Stomach smooth muscle (tissue), 2 donors: ENCODE measurements around the gene CBY2.
"Not testable (repeated sequence)": the region's sequence is repeated elsewhere in the genome, so short reads cannot be mapped to it uniquely, and the experiment has no call there.

Experiments used
- H3K27ac ChIP-seq: one replicate; pipeline ENCODE4 v1.7.0; 2013; ENCODE audit warnings: mild to moderate bottlenecking, low read length, inconsistent platforms
- H3K27me3 ChIP-seq, 2 donors: one replicate each; pipeline ENCODE4 v1.7.0; 2013; ENCODE audit warnings: low read length in 2 of 2; ENCODE audit not compliant: insufficient read depth in 2 of 2, control insufficient read depth in 1 of 2
- H3K36me3 ChIP-seq, 2 donors: one replicate each; pipeline ENCODE4 v1.7.0; 2013; ENCODE audit warnings: low read length in 2 of 2; ENCODE audit not compliant: control insufficient read depth in 2 of 2, insufficient read depth in 2 of 2
- H3K4me1 ChIP-seq: one replicate; pipeline ENCODE4 v1.7.0; 2013; ENCODE audit warnings: low read length; ENCODE audit not compliant: control insufficient read depth, insufficient read depth
- H3K4me3 ChIP-seq, 2 donors: one replicate each; pipeline ENCODE4 v1.7.0; 2013; ENCODE audit warnings: low read length in 2 of 2
- H3K9ac ChIP-seq, 2 donors: one replicate each; pipeline ENCODE4 v1.7.0; 2013; ENCODE audit warnings: low read length in 2 of 2, mild to moderate bottlenecking in 1 of 2
- H3K9me3 ChIP-seq, 2 donors: one replicate each; pipeline ENCODE4 v1.7.0; 2013; ENCODE audit warnings: low read length in 2 of 2; ENCODE audit not compliant: control insufficient read depth in 2 of 2
- donor health status: healthy.
- donor health status: Pancreatic carcinoma.

CBY2 gene

GRCh38 chr13:45742985-45743384, 40.9 kb downstream of the CBY2 start:
- H3K9ac ChIP-seq = no peak overlapping the region

DNA sequence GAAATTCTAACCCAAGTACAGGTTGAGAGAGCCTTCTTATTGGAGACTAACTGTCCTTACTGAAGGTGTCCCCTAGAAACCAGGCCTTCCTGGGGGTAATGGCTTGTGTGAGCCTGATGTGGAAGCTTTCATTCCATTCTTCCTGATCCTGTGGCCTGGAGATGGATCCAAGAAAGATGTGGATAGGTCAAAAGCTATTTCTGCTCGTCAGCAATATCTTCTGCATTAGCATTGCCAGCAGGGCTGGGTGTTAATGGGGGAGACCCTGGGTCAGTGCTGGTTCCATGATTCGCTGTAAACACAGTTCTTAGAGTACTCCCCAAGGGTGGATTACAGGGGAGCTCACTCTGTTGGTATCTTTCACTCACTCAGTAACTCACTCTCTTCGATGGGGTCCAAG, 42.9 kb downstream of the CBY2 start:
- no peak overlapping the region for H3K9ac ChIP-seq
- H3K9me3 ChIP-seq = no peaks in the 10 kb centered on the region
- H3K4me3 ChIP-seq = no peak overlapping the region
- H3K36me3 ChIP-seq = no peaks in the 10 kb centered on the region
- no peaks in the 10 kb centered on the region for H3K4me1 ChIP-seq
- H3K27ac ChIP-seq = no peak overlapping the region
- H3K27me3 ChIP-seq = no peaks in the 10 kb centered on the region

More at GRCh38 chr13:45742985-45743384, 40.9 kb downstream of the CBY2 start:
- H3K36me3 ChIP-seq = no peaks in the 10 kb centered on the region
- no peak overlapping the region for H3K27ac ChIP-seq
- no peaks in the 10 kb centered on the region for H3K4me1 ChIP-seq
- no peak overlapping the region for H3K4me3 ChIP-seq
- no peaks in the 10 kb centered on the region for H3K9me3 ChIP-seq
- no peaks in the 10 kb centered on the region for H3K27me3 ChIP-seq

GRCh38 chr13:45747071-45747470, 45.0 kb downstream of the CBY2 start:
- no peaks in the 10 kb centered on the region for H3K9me3 ChIP-seq
- no peaks in the 10 kb centered on the region for H3K4me1 ChIP-seq
- H3K9ac ChIP-seq = no peak overlapping the region
- no peaks in the 10 kb centered on the region for H3K36me3 ChIP-seq
- H3K27ac ChIP-seq = no peak overlapping the region
- H3K27me3 ChIP-seq = no peaks in the 10 kb centered on the region
- no peak overlapping the region for H3K4me3 ChIP-seq

DNA sequence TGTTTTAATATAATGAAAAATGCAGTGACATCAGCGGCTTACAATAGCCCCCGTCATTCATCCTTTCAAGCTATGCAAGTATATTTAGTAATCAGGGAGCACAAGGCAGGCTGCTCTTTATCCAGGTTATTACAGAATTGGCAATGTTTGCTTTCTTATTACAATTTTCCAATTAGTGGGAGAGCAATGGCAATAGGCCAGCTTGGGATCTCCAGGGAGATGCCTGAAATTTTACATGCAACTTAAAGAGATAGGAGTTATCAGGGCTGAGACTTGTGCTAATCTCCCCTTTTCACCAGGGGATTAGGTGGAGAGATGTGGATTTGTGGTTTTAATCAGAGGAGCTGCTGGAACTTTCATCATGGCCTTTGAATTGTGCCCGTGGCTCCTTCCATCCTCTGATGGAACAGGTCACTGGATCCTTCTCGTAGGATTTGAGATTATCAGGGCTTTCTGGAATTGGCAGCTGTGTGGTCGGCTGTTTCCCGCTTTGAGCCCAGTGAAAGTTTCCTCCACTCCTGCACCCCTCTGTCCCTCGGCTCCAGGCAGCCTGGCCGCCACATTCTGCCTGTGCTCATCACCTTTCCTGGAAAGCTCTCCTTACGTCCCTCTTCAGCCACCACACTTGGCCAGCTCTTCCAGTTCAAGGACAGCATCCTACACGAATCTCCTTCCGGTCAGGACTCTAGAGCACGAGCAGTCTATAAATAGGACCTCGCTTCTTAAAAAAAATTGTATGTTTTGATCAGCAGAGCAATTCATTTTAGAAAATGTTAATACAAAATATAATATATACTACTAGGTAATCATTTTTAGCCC, 47.0 kb downstream of the CBY2 start:
- H3K36me3 ChIP-seq = no peaks in the 10 kb centered on the region
- no peak overlapping the region for H3K4me3 ChIP-seq
- H3K4me1 ChIP-seq = no peaks in the 10 kb centered on the region
- no peak overlapping the region for H3K9ac ChIP-seq
- H3K9me3 ChIP-seq = no peaks in the 10 kb centered on the region
- no peak overlapping the region for H3K27ac ChIP-seq
- H3K27me3 ChIP-seq = no peaks in the 10 kb centered on the region

- Histone ChIP-seq H3K4me1 (no peaks in the 10 kb centered on the region), H3K9me3 (no peaks in the 10 kb centered on the region), H3K36me3 (no peaks in the 10 kb centered on the region), H3K9ac (no peak overlapping the region), H3K4me3 (no peak overlapping the region), H3K27ac (no peak overlapping the region), H3K27me3 (no peaks in the 10 kb centered on the region)
These were observed 48.4 kb downstream of the CBY2 start for GRCh38 chr13:45750566-45750965.

- no peaks in the 10 kb centered on the region for H3K36me3 ChIP-seq
- H3K9ac ChIP-seq = no peak overlapping the region
- H3K27me3 ChIP-seq = no peaks in the 10 kb centered on the region
- H3K27ac ChIP-seq = no peak overlapping the region
- H3K4me3 ChIP-seq = no peak overlapping the region
- H3K9me3 ChIP-seq = peaks cover 0 to 2% of the 10 kb centered on the region in 2 donors
- H3K4me1 ChIP-seq = no peaks in the 10 kb centered on the region
These were observed 49.8 kb downstream of the CBY2 start for GRCh38 chr13:45751885-45752284.

DNA sequence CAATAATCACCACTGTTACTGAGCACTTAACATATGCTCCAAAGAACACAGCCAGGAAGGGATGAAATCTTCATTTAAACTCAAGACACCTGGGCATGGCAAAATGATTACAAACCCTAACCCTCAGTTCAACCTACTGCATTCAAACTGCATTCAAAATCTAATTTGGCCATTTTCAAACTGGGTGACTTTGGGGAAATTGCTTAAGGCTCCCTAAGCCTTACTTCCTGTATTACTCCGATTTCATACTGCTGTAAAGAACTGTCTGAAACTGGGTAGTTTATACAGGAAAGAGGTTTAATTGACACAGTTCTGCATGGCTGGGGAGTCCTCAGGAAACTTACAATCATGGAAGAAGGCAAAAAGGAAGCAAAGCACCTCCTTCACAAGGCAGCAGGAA, 50.4 kb downstream of the CBY2 start:
- Histone ChIP-seq H3K36me3 (no peaks in the 10 kb centered on the region), H3K4me3 (no peak overlapping the region), H3K27me3 (no peaks in the 10 kb centered on the region), H3K27ac (no peak overlapping the region), H3K4me1 (no peaks in the 10 kb centered on the region), H3K9ac (no peak overlapping the region), H3K9me3 (peaks cover 2 to 4% of the 10 kb centered on the region in 2 donors)

GRCh38 chr13:45756498-45756897, 54.4 kb downstream of the CBY2 start:
- H3K9me3 ChIP-seq, H3K4me3 ChIP-seq: not testable (repeated sequence)

DNA sequence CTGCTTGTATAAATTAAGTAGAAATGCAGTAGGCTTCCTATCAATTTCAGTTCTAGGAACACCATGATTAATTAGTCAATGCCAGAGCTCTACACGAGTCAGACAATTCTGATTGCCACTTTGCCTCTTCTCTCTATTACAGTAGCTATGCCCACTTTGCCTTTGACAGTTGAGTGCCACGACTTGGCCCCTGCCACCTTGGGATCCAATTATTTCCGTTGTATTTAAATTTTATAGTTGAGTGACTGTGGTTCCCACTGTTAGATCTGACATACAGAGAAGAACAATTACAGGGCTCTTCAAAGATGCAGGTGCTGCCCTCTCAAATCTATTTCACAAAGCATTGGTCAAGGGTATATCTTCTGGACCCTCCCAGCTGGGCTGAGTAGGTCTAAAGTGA, 55.5 kb downstream of the CBY2 start:
- not testable (repeated sequence) for H3K9me3 ChIP-seq, H3K9ac ChIP-seq, H3K4me1 ChIP-seq, H3K36me3 ChIP-seq, H3K27ac ChIP-seq, H3K4me3 ChIP-seq, H3K27me3 ChIP-seq

More at GRCh38 chr13:45756498-45756897, 54.4 kb downstream of the CBY2 start:
- H3K27me3 ChIP-seq, H3K4me1 ChIP-seq, H3K9ac ChIP-seq, H3K27ac ChIP-seq, H3K36me3 ChIP-seq: not testable (repeated sequence)

DNA sequence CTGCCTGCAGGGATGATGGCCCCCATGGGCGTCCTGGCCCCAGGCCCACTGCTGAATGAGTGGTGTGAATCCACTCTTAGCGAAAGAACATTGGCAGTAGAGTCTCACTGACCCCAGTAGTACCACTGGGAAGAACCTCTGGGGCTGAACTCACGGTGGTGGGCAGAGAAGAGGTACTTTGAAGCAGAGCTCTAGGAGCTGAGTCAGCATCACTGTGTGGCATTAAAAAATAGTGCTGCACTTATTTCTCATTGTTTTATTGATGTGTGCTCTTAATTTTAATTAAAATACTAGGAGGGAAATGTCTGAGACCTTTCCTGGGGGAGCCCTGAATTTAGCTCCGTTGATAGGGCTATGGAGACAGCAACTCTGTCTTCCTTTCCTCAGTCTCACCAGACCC, 61.3 kb downstream of the CBY2 start:
- Histone ChIP-seq H3K4me1 (peaks cover 4% of the 10 kb centered on the region), H3K27ac (no peak overlapping the region), H3K36me3 (no peaks in the 10 kb centered on the region), H3K9me3 (no peaks in the 10 kb centered on the region), H3K27me3 (no peaks in the 10 kb centered on the region), H3K4me3 (no peak overlapping the region), H3K9ac (no peak overlapping the region)
